ENCODE measurements around the gene MAPRE2.

Gene MAPRE2

DNA sequence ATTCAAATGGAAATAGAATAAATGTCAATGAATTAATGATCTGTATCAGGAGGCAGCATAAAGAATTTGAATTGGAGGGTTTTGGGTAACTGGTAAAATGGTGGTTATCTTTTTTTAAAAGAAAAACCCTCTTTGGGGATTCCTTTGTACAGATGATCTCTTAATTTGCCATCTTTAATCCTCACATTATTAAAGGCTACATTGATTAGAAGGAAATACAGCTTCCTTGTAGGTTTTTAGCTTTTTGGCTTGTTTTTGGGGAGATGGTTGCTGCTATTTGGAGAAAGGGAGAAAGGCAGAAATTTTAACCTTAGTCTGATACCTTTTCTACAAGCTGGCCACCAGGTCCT lies 600 bp upstream of the MAPRE2 start:
- peaks cover 22% of the 10 kb centered on the region for H3K4me1 ChIP-seq (ENCODE audit: control insufficient read depth, insufficient read depth, low read length)
- H3K36me3 ChIP-seq (ENCODE audit: control insufficient read depth, insufficient read depth, low read length) = no peaks in the 10 kb centered on the region
- H3K4me3 ChIP-seq (ENCODE audit: low read length) = no peak overlapping the region
- H3K9ac ChIP-seq (ENCODE audit: low read length) = no peak overlapping the region
- H3K27me3 ChIP-seq (ENCODE audit: control insufficient read depth, insufficient read depth, low read length) = peaks cover 3% of the 10 kb centered on the region
- no peaks in the 10 kb centered on the region for H3K9me3 ChIP-seq (ENCODE audit: control insufficient read depth, low read length)

DNA sequence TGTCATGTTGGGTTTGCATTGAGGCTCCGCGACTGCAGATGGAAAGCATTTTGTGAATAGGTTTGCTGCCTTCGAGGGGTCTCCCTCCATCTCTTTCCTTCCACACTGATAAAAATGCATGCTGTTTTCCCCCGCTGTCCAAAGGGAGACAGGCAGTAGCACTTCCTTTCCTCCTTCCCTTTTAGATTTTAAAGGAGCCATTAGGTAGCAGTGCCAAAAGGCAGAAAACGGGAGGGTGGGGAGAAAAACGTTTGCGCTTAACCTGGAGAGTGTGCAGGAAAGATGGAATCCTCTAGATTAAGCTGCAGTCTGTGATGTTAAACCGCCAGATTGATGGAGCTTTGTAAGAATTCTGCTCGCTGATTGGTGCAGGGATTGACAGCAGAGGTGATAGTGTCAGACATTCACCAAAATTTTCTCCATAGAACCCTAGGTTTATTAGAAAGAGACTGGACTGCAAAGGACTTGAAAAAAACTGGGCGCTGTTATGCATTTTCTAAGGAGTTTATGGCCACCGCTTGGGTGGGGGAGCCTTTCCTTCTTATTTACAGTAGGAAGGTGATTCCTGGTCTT lies 688 bp downstream of the MAPRE2 start:
- peaks cover 3% of the 10 kb centered on the region for H3K27me3 ChIP-seq (ENCODE audit: control insufficient read depth, insufficient read depth, low read length)
- H3K9me3 ChIP-seq (ENCODE audit: control insufficient read depth, low read length) = no peaks in the 10 kb centered on the region
- peak overlapping the region; percentile 11 for H3K9ac ChIP-seq (ENCODE audit: low read length)
- no peaks in the 10 kb centered on the region for H3K36me3 ChIP-seq (ENCODE audit: control insufficient read depth, insufficient read depth, low read length)
- peaks cover 30% of the 10 kb centered on the region for H3K4me1 ChIP-seq (ENCODE audit: control insufficient read depth, insufficient read depth, low read length)
- H3K4me3 ChIP-seq (ENCODE audit: low read length) = peak overlapping the region; percentile 26

DNA sequence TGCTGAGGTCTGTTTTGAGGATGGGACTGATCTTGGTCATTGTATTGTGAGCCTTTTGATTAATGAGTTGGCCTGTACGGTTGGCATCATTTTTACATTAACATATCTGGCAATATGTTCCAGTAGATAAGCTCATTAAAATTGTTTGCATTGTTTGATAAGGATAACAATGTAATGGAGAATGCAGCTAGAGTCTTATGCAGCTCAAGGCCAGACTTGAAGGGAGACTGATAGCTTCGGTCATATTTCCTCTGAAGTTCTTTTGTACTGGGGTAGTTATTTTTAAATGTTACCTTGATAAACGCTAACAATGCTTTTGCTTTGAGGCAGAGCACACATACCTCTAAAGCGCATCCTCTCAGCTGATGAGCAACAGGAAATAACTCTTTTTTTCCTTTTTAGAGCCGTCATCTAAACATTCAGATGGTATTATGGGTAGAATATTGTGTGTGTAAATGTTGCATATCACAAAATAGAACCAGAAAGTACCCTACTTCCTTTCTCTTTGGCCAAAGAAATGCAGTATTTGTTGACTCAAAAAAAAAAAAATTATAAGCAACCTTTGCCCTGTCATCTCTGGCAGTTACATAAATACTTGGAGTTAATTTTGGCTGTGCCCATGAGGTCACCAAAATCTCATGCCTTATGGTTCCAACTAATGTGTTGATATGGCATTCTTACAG lies 1.3 kb downstream of the MAPRE2 start:
- peaks cover 3% of the 10 kb centered on the region for H3K27me3 ChIP-seq (ENCODE audit: control insufficient read depth, insufficient read depth, low read length)
- no peak overlapping the region for H3K9ac ChIP-seq (ENCODE audit: low read length)
- H3K4me3 ChIP-seq (ENCODE audit: low read length) = no peak overlapping the region
- peaks cover 30% of the 10 kb centered on the region for H3K4me1 ChIP-seq (ENCODE audit: control insufficient read depth, insufficient read depth, low read length)
- no peaks in the 10 kb centered on the region for H3K9me3 ChIP-seq (ENCODE audit: control insufficient read depth, low read length)
- H3K36me3 ChIP-seq (ENCODE audit: control insufficient read depth, insufficient read depth, low read length) = no peaks in the 10 kb centered on the region

DNA sequence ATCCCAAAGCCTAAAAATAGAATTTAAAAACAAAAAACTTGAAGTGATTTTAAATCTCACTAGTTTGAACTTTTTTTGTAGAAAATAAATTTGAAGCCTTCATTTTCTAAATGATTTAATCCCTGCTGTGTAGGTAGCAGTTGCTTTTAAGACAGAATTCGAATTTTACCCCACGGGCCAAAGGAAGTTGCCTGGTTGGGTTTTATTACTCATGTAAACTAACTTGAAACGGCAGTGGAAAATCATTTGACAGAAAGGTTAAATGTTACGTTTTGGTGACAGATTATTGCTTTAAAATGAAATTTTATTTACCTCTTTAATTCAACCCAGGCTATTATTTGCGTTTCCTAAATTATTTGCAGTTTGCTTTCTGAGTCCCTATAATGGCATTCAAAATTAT lies 2.0 kb downstream of the MAPRE2 start:
- H3K4me3 ChIP-seq (ENCODE audit: low read length) = no peak overlapping the region
- H3K9ac ChIP-seq (ENCODE audit: low read length) = no peak overlapping the region
- H3K27me3 ChIP-seq (ENCODE audit: control insufficient read depth, insufficient read depth, low read length) = peaks cover 3% of the 10 kb centered on the region
- H3K4me1 ChIP-seq (ENCODE audit: control insufficient read depth, insufficient read depth, low read length) = peaks cover 30% of the 10 kb centered on the region
- no peaks in the 10 kb centered on the region for H3K9me3 ChIP-seq (ENCODE audit: control insufficient read depth, low read length)
- no peaks in the 10 kb centered on the region for H3K36me3 ChIP-seq (ENCODE audit: control insufficient read depth, insufficient read depth, low read length)

DNA sequence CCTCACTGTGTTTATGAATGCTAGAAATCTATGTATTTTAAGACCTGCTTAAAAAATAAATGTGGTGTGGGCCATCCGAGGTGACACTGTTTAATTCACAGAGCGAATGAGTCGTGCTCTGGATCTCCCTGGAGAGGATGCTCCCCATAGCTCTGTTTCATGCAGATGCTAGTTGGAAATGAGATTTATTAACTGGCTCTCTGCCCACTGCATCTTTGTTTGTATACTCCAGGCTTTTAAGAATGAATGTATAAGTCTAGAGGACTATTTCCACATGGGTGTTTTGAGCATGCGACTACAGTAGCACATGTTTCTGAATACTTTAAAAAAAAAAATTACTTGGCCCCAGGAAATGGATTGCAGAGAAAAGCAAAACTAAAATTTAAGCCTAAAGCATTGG lies 3.9 kb downstream of the MAPRE2 start:
- peaks cover 35% of the 10 kb centered on the region for H3K4me1 ChIP-seq (ENCODE audit: control insufficient read depth, insufficient read depth, low read length)
- H3K9ac ChIP-seq (ENCODE audit: low read length) = no peak overlapping the region
- H3K9me3 ChIP-seq (ENCODE audit: control insufficient read depth, low read length) = no peaks in the 10 kb centered on the region
- no peaks in the 10 kb centered on the region for H3K36me3 ChIP-seq (ENCODE audit: control insufficient read depth, insufficient read depth, low read length)
- no peak overlapping the region for H3K4me3 ChIP-seq (ENCODE audit: low read length)
- H3K27me3 ChIP-seq (ENCODE audit: control insufficient read depth, insufficient read depth, low read length) = peaks cover 3% of the 10 kb centered on the region

DNA sequence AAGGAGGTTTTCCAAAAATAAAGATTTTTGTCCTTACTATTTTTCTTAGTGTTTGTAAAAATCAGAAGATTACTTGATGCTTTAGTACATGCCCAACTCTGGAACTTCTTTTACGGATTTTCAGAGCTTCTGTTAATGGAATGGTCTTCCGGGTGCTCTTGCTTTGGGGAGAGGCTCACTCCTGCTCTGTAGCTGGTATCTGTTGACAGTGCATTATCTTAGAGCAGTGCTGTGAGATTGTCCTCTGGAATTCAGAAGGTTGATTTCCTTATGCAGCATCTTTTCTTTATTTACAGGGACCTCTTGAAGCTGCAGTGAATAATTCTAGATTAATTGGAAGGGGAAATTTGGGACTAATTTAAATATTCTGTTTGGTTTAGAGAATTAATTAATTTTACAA lies 4.6 kb downstream of the MAPRE2 start:
- peaks cover 3% of the 10 kb centered on the region for H3K27me3 ChIP-seq (ENCODE audit: control insufficient read depth, insufficient read depth, low read length)
- no peaks in the 10 kb centered on the region for H3K36me3 ChIP-seq (ENCODE audit: control insufficient read depth, insufficient read depth, low read length)
- H3K9me3 ChIP-seq (ENCODE audit: control insufficient read depth, low read length) = no peaks in the 10 kb centered on the region
- peaks cover 32% of the 10 kb centered on the region for H3K4me1 ChIP-seq (ENCODE audit: control insufficient read depth, insufficient read depth, low read length)
- no peak overlapping the region for H3K9ac ChIP-seq (ENCODE audit: low read length)
- no peak overlapping the region for H3K4me3 ChIP-seq (ENCODE audit: low read length)

DNA sequence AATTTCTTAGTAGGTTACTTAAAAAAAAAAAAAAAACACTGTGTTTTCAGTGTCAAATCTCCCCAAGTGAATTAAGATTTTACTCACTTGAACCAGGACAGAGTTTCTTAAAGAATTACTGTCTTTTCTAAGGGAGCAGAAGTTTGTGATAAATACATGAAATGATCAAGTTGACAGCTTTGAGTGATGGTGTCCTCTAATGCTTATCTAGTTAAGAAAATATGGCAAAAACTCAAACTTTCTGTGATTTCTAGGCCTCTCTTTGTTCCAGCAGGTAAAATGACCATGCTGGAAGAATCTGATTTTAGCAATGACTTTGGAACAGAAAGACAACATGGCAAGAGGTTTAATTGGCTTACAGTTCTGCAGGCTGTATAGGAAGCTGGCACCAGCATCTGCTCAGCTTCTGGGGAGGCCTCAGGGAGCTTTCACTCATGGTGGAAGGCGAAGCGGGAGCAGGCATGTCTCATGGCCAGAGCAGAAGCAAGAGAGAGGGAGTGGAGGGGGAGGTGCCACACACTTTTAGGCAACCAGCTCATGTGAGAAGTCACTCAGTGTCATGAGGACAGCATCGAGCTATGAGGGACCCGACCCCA lies 6.6 kb downstream of the MAPRE2 start:
- Histone ChIP-seq H3K36me3 (ENCODE audit: control insufficient read depth, insufficient read depth, low read length) (no peaks in the 10 kb centered on the region), H3K9ac (ENCODE audit: low read length) (no peak overlapping the region), H3K4me1 (ENCODE audit: control insufficient read depth, insufficient read depth, low read length) (peaks cover 19% of the 10 kb centered on the region), H3K4me3 (ENCODE audit: low read length) (no peak overlapping the region), H3K27me3 (ENCODE audit: control insufficient read depth, insufficient read depth, low read length) (peaks cover 3% of the 10 kb centered on the region), H3K9me3 (ENCODE audit: control insufficient read depth, low read length) (no peaks in the 10 kb centered on the region)

DNA sequence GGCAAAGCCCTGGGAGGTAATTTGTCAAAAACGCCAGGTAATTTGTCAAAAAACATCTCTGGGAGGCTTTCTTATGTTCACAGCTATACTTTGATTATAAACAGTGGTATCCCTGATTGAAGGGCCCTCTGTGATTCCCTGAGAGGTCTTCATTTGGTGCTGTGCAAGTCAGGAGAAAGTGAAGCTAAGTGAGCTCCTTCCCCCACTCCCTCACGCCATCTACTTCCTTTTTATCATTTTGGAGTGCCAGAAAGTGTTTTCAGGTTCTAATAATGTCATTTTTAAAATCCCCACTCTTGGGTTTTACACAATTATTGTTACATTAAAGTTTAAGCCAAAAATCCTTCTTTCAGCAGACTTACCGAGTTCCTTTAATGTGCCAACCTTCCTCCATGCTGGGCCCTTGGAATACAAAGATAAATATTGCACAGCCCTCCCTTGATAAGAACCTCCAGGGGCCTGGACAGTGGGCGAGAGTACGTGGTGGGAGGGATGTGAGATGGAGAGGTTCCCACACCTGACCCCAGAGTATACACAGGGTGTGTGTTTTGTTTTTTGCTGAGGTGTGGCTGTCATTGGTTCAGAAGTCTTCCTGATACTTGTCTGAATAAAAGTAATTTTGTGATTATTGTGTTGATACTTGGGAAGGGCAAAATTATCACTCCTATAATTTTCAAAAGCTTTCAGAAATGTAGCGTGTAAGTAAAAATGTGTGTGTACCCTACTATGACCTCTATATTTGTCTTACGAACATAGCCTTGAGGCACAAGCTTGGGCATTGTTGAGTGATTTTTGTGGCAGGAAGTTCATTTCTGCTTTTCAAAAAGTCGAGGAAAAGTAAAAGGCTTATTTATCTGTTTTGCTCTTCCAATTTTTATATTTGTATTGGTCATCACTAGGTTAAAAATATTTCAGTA lies 8.2 kb downstream of the MAPRE2 start:
- Histone ChIP-seq H3K9ac (ENCODE audit: low read length) (no peak overlapping the region), H3K36me3 (ENCODE audit: control insufficient read depth, insufficient read depth, low read length) (no peaks in the 10 kb centered on the region), H3K9me3 (ENCODE audit: control insufficient read depth, low read length) (no peaks in the 10 kb centered on the region), H3K4me1 (ENCODE audit: control insufficient read depth, insufficient read depth, low read length) (peaks cover 12% of the 10 kb centered on the region), H3K27me3 (ENCODE audit: control insufficient read depth, insufficient read depth, low read length) (peaks cover 2% of the 10 kb centered on the region), H3K4me3 (ENCODE audit: low read length) (no peak overlapping the region)

DNA sequence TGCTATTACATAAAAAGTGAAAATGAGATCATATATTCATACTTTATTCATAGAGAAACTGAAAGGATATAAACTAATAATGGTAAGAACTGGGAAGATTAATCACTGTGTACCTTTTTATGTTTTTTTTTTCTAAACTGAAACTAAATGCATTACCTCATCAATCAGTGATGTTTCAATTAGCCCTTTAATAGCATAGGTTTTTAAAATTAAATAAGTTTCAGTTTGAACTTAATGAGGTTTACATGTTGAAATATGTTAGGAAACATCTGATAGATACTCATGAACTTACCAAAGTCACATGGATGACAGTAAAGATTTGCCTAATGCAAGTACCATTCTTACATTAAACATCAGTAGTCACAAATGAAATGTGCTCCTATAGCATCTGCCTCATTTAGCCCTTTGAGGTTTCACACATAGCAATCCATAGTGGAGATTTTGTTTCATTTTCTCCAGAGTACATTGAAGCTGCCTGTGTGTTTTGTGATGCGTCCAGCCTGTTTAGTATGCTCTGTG lies 8.9 kb downstream of the MAPRE2 start:
- Histone ChIP-seq H3K4me3 (ENCODE audit: low read length) (no peak overlapping the region), H3K36me3 (ENCODE audit: control insufficient read depth, insufficient read depth, low read length) (no peaks in the 10 kb centered on the region), H3K9ac (ENCODE audit: low read length) (no peak overlapping the region), H3K27me3 (ENCODE audit: control insufficient read depth, insufficient read depth, low read length) (no peaks in the 10 kb centered on the region), H3K4me1 (ENCODE audit: control insufficient read depth, insufficient read depth, low read length) (peaks cover 12% of the 10 kb centered on the region), H3K9me3 (ENCODE audit: control insufficient read depth, low read length) (no peaks in the 10 kb centered on the region)

DNA sequence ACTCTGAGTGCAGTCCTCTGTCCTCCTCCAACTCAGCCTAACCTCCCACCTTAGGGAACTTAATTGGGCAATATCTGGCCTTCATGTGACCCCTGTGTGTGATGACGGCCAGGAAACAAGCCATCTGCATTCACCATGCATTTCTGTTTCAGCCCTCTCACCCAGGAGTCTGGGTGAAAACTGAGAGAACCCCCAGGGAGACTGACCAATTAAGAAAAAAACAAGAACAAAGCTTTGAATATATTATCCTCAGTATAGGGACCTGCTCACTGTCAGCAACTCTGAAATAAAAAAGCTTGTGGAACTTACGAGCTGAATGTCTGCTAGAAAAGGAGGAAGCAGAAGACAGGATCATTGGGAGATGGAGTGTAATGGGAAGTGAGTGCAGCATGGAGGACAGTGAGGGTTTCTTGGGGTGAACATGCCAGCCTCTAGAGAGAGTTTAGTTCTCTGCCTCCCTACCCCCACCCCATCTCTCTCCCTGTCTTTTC lies 9.5 kb downstream of the MAPRE2 start:
- H3K9ac ChIP-seq (ENCODE audit: low read length) = no peak overlapping the region
- H3K9me3 ChIP-seq (ENCODE audit: control insufficient read depth, low read length) = no peaks in the 10 kb centered on the region
- peaks cover 12% of the 10 kb centered on the region for H3K4me1 ChIP-seq (ENCODE audit: control insufficient read depth, insufficient read depth, low read length)
- no peaks in the 10 kb centered on the region for H3K27me3 ChIP-seq (ENCODE audit: control insufficient read depth, insufficient read depth, low read length)
- no peaks in the 10 kb centered on the region for H3K36me3 ChIP-seq (ENCODE audit: control insufficient read depth, insufficient read depth, low read length)
- no peak overlapping the region for H3K4me3 ChIP-seq (ENCODE audit: low read length)

DNA sequence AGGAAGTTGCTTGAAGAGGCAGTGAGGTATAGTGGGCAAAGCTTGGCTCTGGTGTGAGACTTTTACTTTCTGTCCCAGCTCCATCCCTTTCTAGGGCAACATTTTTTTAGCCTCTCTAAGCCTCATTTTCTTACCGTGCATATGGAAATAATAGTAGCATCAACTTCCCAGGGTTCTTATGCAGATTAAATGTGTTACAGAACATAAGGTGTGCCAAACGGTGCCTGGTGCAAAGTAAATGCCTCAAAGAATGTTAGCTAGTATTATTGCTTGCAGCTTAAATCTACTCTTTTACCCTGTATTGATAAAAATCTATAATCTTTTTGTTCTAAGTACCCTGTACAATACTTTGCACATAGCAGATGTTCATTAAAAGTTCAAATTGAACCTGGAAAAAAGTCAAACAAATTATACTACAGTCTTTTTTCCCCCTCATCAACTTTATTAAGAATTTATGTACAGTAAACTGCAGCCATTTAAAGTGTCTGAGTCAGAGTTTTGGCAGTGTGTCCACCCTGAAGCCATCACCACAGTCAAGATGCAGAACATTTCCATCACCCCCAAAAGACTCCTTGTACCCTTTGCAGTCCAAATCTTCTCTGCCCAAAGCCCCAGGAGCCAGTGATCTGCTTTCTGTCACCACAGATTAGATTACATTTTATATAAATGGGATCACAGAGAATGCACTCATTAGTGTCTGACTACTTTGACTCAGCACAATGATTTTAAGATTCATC lies 10.6 kb downstream of the MAPRE2 start:
- no peak overlapping the region for H3K9ac ChIP-seq (ENCODE audit: low read length)
- H3K4me1 ChIP-seq (ENCODE audit: control insufficient read depth, insufficient read depth, low read length) = peaks cover 5% of the 10 kb centered on the region

More for the DNA sequence above, 10.6 kb downstream of the MAPRE2 start:
- H3K4me3 ChIP-seq (ENCODE audit: low read length) = no peak overlapping the region
- H3K27me3 ChIP-seq (ENCODE audit: control insufficient read depth, insufficient read depth, low read length) = no peaks in the 10 kb centered on the region
- H3K9me3 ChIP-seq (ENCODE audit: control insufficient read depth, low read length) = no peaks in the 10 kb centered on the region
- no peaks in the 10 kb centered on the region for H3K36me3 ChIP-seq (ENCODE audit: control insufficient read depth, insufficient read depth, low read length)
